H9 (cell line): ENCODE measurements around the gene MOB3B. TPM values are rescaled to one million over a fixed set of nuclear protein-coding genes. Genes with fewer than 3 reads are reported as not detected.
A peak's percentile ranks its signal among the peaks of the same experiment; 100 is the strongest.

Source experiments
- DNase-seq: peaks from one replicate; pipeline ENCODE4 v3.0.0-alpha.2; 2017
- H2AFZ ChIP-seq: one replicate; pipeline ENCODE4 v1.6.1; 2013; ENCODE audit warnings: mild to moderate bottlenecking, low read length, control low read depth, moderate library complexity
- H2AK5ac ChIP-seq: 2 replicates; pipeline ENCODE4 v1.6.1; 2013; ENCODE audit warnings: low read length, control low read depth, mixed read lengths; ENCODE audit not compliant: insufficient read length
- H2BK120ac ChIP-seq: one replicate; pipeline ENCODE4 v1.6.1; 2013; ENCODE audit warnings: low read depth, mild to moderate bottlenecking, low read length, control low read depth, inconsistent platforms; ENCODE audit not compliant: poor library complexity, severe bottlenecking
- H2BK12ac ChIP-seq: 2 replicates; pipeline ENCODE4 v1.6.1; 2013; ENCODE audit warnings: low read length, control low read depth, mixed read lengths, low read depth; ENCODE audit not compliant: insufficient read length
- H2BK15ac ChIP-seq: 2 replicates; pipeline ENCODE4 v1.6.1; 2013; ENCODE audit warnings: low read depth, low read length, control low read depth
- H2BK20ac ChIP-seq: one replicate; pipeline ENCODE4 v1.6.1; 2013; ENCODE audit warnings: low read depth, mild to moderate bottlenecking, low read length, control low read depth, inconsistent platforms; ENCODE audit not compliant: poor library complexity, severe bottlenecking
- H2BK5ac ChIP-seq: 2 replicates; pipeline ENCODE4 v1.6.1; 2013; ENCODE audit warnings: low read length, control low read depth, mixed read lengths; ENCODE audit not compliant: insufficient read length
- H3K14ac ChIP-seq: 2 replicates; pipeline ENCODE4 v1.6.1; 2013; ENCODE audit warnings: low read length, control low read depth; ENCODE audit not compliant: insufficient read depth
- H3K18ac ChIP-seq: 2 replicates; pipeline ENCODE4 v1.6.1; 2013; ENCODE audit warnings: low read depth, mild to moderate bottlenecking, mixed read lengths, low read length, control low read depth; ENCODE audit not compliant: insufficient read length
- H3K23ac ChIP-seq: 2 replicates; pipeline ENCODE4 v1.6.1; 2013; ENCODE audit warnings: low read length, control low read depth, mixed read lengths, low read depth; ENCODE audit not compliant: insufficient read length
- H3K23me2 ChIP-seq: 2 replicates; pipeline ENCODE4 v1.6.1; 2013; ENCODE audit warnings: low read depth, mild to moderate bottlenecking, mixed read lengths, low read length, control low read depth; ENCODE audit not compliant: insufficient read length, poor library complexity, severe bottlenecking
- H3K27ac ChIP-seq: 2 replicates; pipeline ENCODE4 v1.5.1; 2013; ENCODE audit warnings: low read length, control low read depth, mixed read lengths, low read depth; ENCODE audit not compliant: insufficient read length
- H3K27me3 ChIP-seq: 2 replicates; pipeline ENCODE4 v1.6.1; 2013; ENCODE audit warnings: low read length, control low read depth, inconsistent platforms; ENCODE audit not compliant: insufficient read depth
- H3K4ac ChIP-seq: 2 replicates; pipeline ENCODE4 v1.6.1; 2013; ENCODE audit warnings: low read depth, mild to moderate bottlenecking, control low read depth, inconsistent platforms, low read length, moderate library complexity
- H3K4me1 ChIP-seq: 2 replicates; pipeline ENCODE4 v1.6.1; 2013; ENCODE audit warnings: low read length, control low read depth, inconsistent platforms; ENCODE audit not compliant: insufficient read depth
- H3K4me2 ChIP-seq: 2 replicates; pipeline ENCODE4 v1.6.1; 2013; ENCODE audit warnings: low read length, control low read depth, mixed read lengths; ENCODE audit not compliant: insufficient read length, insufficient read depth
- H3K56ac ChIP-seq: 2 replicates; pipeline ENCODE4 v1.6.1; 2013; ENCODE audit warnings: low read depth, mild to moderate bottlenecking, mixed read lengths, low read length, control low read depth; ENCODE audit not compliant: insufficient read length
- H3K79me1 ChIP-seq: 2 replicates; pipeline ENCODE4 v1.6.1; 2013; ENCODE audit warnings: low read depth, mild to moderate bottlenecking, moderate library complexity, low read length, control low read depth, inconsistent platforms; ENCODE audit not compliant: insufficient read depth, poor library complexity, severe bottlenecking
- H3K79me2 ChIP-seq: 2 replicates; pipeline ENCODE4 v1.6.1; 2013; ENCODE audit warnings: low read length, control low read depth, inconsistent platforms; ENCODE audit not compliant: insufficient read depth
- H3K9ac ChIP-seq: 2 replicates; pipeline ENCODE4 v1.6.1; 2013; ENCODE audit warnings: low read length, control low read depth, mixed read lengths; ENCODE audit not compliant: insufficient read length; ENCODE audit errors: extremely low read depth
- H3K9me3 ChIP-seq: one replicate; pipeline ENCODE4 v1.6.1; 2013; ENCODE audit warnings: low read depth, low read length, inconsistent platforms; ENCODE audit not compliant: control insufficient read depth
- H3T11ph ChIP-seq: one replicate; pipeline ENCODE4 v1.6.1; 2013; ENCODE audit warnings: mild to moderate bottlenecking, low read length, control low read depth, inconsistent platforms
- H4K20me1 ChIP-seq: one replicate; pipeline ENCODE4 v1.6.1; 2013; ENCODE audit not compliant: control insufficient read depth, insufficient read length, insufficient read depth
- H4K5ac ChIP-seq: 2 replicates; pipeline ENCODE4 v1.6.1; 2013; ENCODE audit warnings: low read depth, mild to moderate bottlenecking, mixed read lengths, low read length, control low read depth; ENCODE audit not compliant: insufficient read length
- H4K8ac ChIP-seq: replicated peaks from 2 replicates; pipeline ENCODE4 v1.6.1; 2013; ENCODE audit warnings: low read length, control low read depth, mixed read lengths, low read depth; ENCODE audit not compliant: insufficient read length
- H4K91ac ChIP-seq: 2 replicates; pipeline ENCODE4 v1.6.1; 2013; ENCODE audit warnings: low read depth, mild to moderate bottlenecking, moderate library complexity, mixed read lengths, low read length, control low read depth; ENCODE audit not compliant: insufficient read length
- H3K27ac Mint-ChIP-seq, 3 experiments: 2 replicates in 2 of 3; 3 replicates in 1 of 3; pipeline ENCODE4 v1.8.0; 2020 to 2021; ENCODE audit warnings: mixed read lengths in 3 of 3, mild to moderate bottlenecking in 1 of 3, moderate library complexity in 1 of 3
- H3K27me3 Mint-ChIP-seq: 2 replicates; pipeline ENCODE4 v1.8.0; 2021; ENCODE audit warnings: low read depth, mild to moderate bottlenecking, moderate library complexity, mixed read lengths
- H3K36me3 Mint-ChIP-seq, 3 experiments: 2 replicates in 2 of 3; 3 replicates in 1 of 3; pipeline ENCODE4 v1.8.0; 2020 to 2021; ENCODE audit warnings: low read depth in 3 of 3, mixed read lengths in 3 of 3; ENCODE audit not compliant: insufficient read depth in 1 of 3
- H3K4me1 Mint-ChIP-seq, 2 experiments: 2 replicates each; pipeline ENCODE4 v1.8.0; 2020; ENCODE audit warnings: mixed read lengths in 2 of 2
- H3K4me3 Mint-ChIP-seq, 2 experiments: 2 replicates in 1 of 2; 3 replicates in 1 of 2; pipeline ENCODE4 v1.8.0; 2020 to 2021; ENCODE audit warnings: mild to moderate bottlenecking in 2 of 2, mixed read lengths in 2 of 2, moderate library complexity in 1 of 2
- H3K9me3 Mint-ChIP-seq, 2 experiments: 2 replicates in 1 of 2; 3 replicates in 1 of 2; pipeline ENCODE4 v1.8.0; 2020; ENCODE audit warnings: mild to moderate bottlenecking in 2 of 2, mixed read lengths in 2 of 2, moderate library complexity in 1 of 2
- CTCF ChIP-seq: fragments of 200-600 bp; sonication (generic); conservative IDR thresholded peaks from 3 replicates; pipeline ENCODE4 v1.8.0; 2021; ENCODE audit warnings: antibody characterized with exemption, mild to moderate bottlenecking
- WGBS: extraction: QIAGEN DNeasy Blood & Tissue Kit; methylation state at CpG from one replicate; pipeline ENCODE4 v1.1.7; 2013; ENCODE audit warnings: missing lambda C conversion rate, low lambda C conversion rate, mixed read lengths; ENCODE audit not compliant: insufficient read length; ENCODE audit errors: extremely low coverage; 5-methylcytosine and 5-hydroxymethylcytosine counted together
- total RNA-seq: library from RNA; stranded (reverse); gene quantifications from 2 replicates; pipeline ENCODE4 v1.2.1, GENCODE V29; 2021

Gene MOB3B
- total RNA-seq, 1 experiment from 2014 or later, result 9.8 TPM

GRCh38 chr9:27341545-27342294, 187.9 kb downstream of the MOB3B start:
- no peak overlapping the region for H2AFZ ChIP-seq
- H3K79me1 ChIP-seq, result no peaks in the 10 kb centered on the region
- peak overlapping the region in 2 of 3 experiments; percentile 49 to 62; a peak in 3 of 7 replicates for H3K27ac Mint-ChIP-seq
- no peak overlapping the region for H2BK20ac ChIP-seq
- H4K20me1 ChIP-seq, result no peaks in the 10 kb centered on the region
- H3K23ac ChIP-seq, result no peak overlapping the region
- H3K27me3 ChIP-seq, result no peaks in the 10 kb centered on the region
- H2BK5ac ChIP-seq, result no peak overlapping the region
- H2BK120ac ChIP-seq, result no peak overlapping the region
- H4K91ac ChIP-seq, result no peak overlapping the region
- peaks cover 10 to 16% (median 16%) of the 10 kb centered on the region in 3 experiments for H3K36me3 Mint-ChIP-seq
- no peak overlapping the region for H3K14ac ChIP-seq
- no peaks in the 10 kb centered on the region for H3K27me3 Mint-ChIP-seq
- H3K4ac ChIP-seq, result no peak overlapping the region
- no peak overlapping the region for H4K5ac ChIP-seq
- no peak for DNase-seq
- no CpG with 5 or more reads among the region's 9 CpGs for WGBS
- no peaks in the 10 kb centered on the region for H3K79me2 ChIP-seq
- H3K4me2 ChIP-seq, result no peak overlapping the region
- H3K9ac ChIP-seq, result no peak overlapping the region
- H3K9me3 ChIP-seq, result no peaks in the 10 kb centered on the region
- H3T11ph ChIP-seq, result no peak overlapping the region
- no peak overlapping the region for H3K27ac ChIP-seq
- no peak overlapping the region; a peak in 1 of 5 replicates for H3K4me3 Mint-ChIP-seq
- H3K18ac ChIP-seq, result no peak overlapping the region
- H3K9me3 Mint-ChIP-seq, result peaks cover 12 to 14% of the 10 kb centered on the region in 2 experiments
- H3K56ac ChIP-seq, result no peak overlapping the region
- no peak overlapping the region for H2BK12ac ChIP-seq
- no peak overlapping the region for H4K8ac ChIP-seq
- no peak for TF ChIP-seq CTCF
- no peaks in the 10 kb centered on the region for H3K23me2 ChIP-seq
- no peak overlapping the region for H2BK15ac ChIP-seq
- H3K4me1 ChIP-seq, result peaks cover 5% of the 10 kb centered on the region
- no peak overlapping the region for H2AK5ac ChIP-seq
- peaks cover 23 to 36% of the 10 kb centered on the region in 2 experiments for H3K4me1 Mint-ChIP-seq
